GM18873 (cell line): ENCODE measurements around the gene LILRA6.
"Not testable (repeated sequence)": the region's sequence is repeated elsewhere in the genome, so short reads cannot be mapped to it uniquely, and the experiment has no call there.

Source experiments
- ATAC-seq: cut with Tn5 transposase; IDR thresholded peaks from one replicate; pipeline ENCODE4 v1.9.1; 2021; ENCODE audit warnings: mild to moderate bottlenecking, moderate library complexity, moderate number of reproducible peaks; ENCODE audit not compliant: unreplicated experiment, low FRiP score

Gene LILRA6

DNA sequence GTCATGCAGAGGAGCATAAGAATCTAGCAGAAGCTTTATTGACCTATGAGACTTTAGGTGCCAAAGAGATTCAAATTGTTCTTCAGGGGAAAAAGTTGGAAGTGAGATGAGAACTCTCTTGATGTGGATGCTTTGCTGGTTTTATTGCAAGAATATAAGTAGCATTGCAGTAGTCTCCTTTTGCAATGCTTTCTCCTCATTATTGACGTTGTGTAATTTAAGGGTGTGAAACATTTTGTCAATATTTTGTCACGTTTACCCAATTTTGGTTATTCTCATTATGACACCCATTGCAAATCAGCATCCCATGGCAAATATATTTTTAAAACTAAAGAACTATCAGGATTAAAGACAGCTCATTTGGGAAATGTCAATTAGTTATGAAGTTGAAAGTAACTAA, 26.3 kb upstream of the LILRA6 start:
- no peak for ATAC-seq

GRCh38 chr19:54266133-54266532, 23.5 kb upstream of the LILRA6 start:
- no peak for ATAC-seq

DNA sequence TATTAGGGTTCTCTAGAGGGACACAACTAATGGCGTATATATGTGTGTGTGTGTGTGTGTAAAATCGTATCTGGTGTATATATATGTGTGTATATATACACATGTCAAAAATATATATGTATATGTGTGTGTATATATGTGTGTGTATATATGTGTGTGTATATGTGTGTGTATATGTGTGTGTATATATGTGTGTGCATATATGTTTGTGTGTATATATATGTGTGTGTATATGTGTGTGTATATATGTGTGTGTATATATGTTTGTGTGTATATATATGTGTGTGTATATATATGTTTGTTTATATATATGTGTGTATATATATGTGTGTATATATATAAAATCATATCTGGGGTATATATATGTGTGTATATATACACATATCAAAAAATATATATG, 19.9 kb upstream of the LILRA6 start:
- no peak for ATAC-seq

DNA sequence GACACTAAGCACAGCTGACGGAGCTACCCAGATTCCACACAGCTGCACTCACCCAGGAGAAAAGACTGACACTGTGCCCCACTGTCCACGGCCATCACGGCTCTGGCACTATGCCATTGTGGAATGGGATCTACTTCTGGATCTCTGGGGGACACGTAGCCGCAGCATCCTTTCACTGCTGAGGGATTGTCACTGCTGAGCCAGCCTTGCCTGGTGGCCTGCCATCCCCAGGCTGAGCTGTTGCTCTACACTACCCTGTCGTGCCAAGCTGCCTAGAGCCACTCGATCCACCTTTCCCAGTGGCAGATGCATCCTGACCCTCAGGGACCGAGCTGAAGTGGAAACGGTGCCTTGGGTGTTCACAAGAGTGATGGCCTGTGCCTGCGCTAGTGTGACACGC, 19.5 kb upstream of the LILRA6 start:
- ATAC-seq: no peak

- ATAC-seq: no peak
These were observed 14.5 kb upstream of the LILRA6 start, which contains the start of gene LILRB5 for GRCh38 chr19:54257116-54257480. Gene LILRB5, minus strand, starts transcription at chr19:54257273. Its CDS starts 80 bp downstream, at chr19:54257193.

DNA sequence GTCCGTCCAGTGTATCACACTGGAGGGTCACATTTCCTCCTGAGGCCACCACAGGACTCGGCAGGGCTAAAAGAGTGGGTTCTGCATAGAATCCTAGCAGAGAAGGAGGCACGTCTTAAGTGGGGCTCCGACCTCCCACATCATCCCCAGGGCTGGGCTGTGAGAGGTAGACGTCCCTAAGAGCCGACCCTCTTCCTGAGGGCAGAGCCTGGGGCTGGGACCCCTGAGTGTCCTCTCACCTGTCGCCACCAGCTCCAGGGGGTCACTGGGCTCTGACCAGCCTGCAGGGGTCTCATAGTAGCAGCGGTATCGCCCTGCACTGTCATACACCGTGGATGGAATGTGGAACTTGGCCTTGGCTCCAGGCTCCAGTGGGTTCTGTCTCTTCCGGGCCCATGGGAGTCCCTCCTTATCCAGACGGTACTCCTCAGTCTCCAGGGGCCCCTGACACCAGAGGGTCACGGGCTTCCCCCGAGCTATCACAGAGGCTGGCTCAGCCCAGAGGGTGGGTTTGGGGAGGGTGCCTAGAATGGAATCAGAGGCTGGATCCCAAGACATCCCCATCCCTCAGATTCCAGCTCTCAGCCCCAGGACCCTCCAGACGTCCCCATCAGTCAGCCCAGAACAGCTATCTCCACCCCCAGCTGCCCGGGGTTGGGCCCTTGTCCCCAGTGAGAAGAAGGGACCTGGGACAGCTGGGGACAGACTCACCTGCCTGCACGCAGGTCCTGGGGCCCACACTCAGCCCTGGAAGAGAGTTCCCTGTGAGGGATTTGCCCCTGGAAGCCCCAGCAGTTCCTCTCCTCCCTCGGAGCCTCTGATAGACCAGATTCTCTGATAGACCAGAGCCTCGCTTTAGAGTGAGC, 13.9 kb upstream of the LILRA6 start:
- no peak for ATAC-seq

- ATAC-seq: no peak
These were observed 12.7 kb upstream of the LILRA6 start for GRCh38 chr19:54255105-54255775.

- no peak for ATAC-seq
These were observed 11.8 kb upstream of the LILRA6 start for GRCh38 chr19:54254195-54254906.

GRCh38 chr19:54253331-54254194, 11.0 kb upstream of the LILRA6 start:
- ATAC-seq: no peak

- no peak for ATAC-seq
These were observed 10.3 kb upstream of the LILRA6 start for GRCh38 chr19:54252845-54253244.

GRCh38 chr19:54252243-54252642, 9.7 kb upstream of the LILRA6 start:
- ATAC-seq: no peak

GRCh38 chr19:54248016-54248601, 5.5 kb upstream of the LILRA6 start:
- no peak for ATAC-seq

DNA sequence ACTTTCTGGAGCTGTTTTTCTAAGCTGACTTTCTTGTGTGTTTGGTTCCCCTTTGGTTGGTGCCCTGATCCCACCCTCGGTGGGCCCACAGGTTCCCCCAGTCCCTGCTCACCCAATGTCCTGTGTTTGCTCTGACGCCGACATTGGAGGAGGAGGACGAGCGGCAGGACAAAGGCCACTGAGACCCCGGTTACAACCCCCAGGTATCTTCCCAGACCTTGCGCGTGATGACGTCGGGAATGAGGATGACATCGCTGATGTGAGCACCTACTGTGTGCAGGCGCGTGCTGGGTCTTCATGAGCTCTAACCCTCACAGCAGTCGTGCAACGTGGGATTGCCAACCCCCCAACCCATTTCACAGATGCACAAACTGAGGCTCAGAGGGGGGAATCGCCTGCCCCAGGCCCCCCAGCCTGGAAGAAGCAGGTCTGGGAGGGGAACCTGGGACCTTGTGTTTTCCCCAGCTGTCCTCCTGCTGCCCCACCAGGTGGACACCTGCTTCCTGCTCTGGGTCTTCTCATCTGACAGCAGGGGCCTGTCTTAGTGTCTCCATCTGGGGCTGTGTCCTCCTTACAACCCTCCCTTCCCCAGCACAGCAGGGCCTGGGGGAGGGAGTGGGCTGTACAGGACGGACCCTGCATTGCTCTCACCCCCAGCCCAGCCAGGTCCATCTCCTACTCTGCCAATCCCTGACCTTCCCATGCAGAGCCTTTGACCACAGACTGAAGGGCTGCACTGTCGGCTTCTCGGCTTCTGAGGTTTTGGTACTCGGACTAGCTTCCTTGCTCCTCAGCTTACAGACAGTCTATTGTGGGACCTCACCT, 4.7 kb upstream of the LILRA6 start:
- no peak for ATAC-seq

DNA sequence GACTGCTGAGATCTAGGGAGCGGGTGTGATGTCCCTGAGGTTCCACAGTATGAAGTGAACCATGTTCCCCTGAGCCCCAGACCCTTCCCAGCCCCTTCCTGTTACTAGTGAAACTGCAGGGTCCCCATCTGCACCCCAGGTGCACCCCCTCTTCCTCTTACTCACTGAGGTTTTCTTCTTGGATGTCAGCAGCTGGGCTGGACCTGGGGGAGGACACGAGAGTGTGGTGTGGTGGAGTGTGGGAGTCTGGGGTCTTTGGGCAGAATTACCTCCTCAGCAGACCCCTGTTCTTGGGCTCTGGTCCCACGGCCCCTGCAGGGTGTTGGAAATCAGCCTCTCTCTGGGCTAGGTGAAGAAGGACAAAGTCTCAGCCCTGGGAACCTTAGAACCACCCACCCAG, 3.3 kb upstream of the LILRA6 start:
- ATAC-seq: no peak

GRCh38 chr19:54243809-54244208, 1.2 kb upstream of the LILRA6 start:
- ATAC-seq: not testable (repeated sequence)

GRCh38 chr19:54242234-54242633, 356 bp downstream of the LILRA6 start:
- not testable (repeated sequence) for ATAC-seq

GRCh38 chr19:54240372-54241336, 1.9 kb downstream of the LILRA6 start:
- not testable (repeated sequence) for ATAC-seq
